ENCODE results near the gene CDKAL1. TPM values are rescaled to one million over a fixed set of nuclear protein-coding genes. Genes with fewer than 3 reads are reported as not detected.

CDKAL1 gene
- total RNA-seq, 1 donor from 2014 or later: 10.2 TPM

GRCh38 chr6:20793174-20793573 is 258.9 kb downstream of the CDKAL1 start:
- no peak for ATAC-seq (ENCODE audit: poor library complexity)

GRCh38 chr6:20797597-20797996 is 263.3 kb downstream of the CDKAL1 start:
- DNase-seq (no peak), ATAC-seq (ENCODE audit: poor library complexity) (no peak)
- intact Hi-C loops (cut with DNase I): no loop called here

More at GRCh38 chr6:20793174-20793573, 258.9 kb downstream of the CDKAL1 start:
- intact Hi-C loops (cut with DNase I): no loop called here
- no peak for DNase-seq

GRCh38 chr6:20800229-20800628 is 266.0 kb downstream of the CDKAL1 start:
- DNase-seq (no peak), ATAC-seq (ENCODE audit: poor library complexity) (no peak)
- intact Hi-C loops (cut with DNase I): no loop called here

- intact Hi-C loops (cut with DNase I): no loop called here
- DNase-seq (no peak), ATAC-seq (ENCODE audit: poor library complexity) (no peak)
These were observed 266.4 kb downstream of the CDKAL1 start for GRCh38 chr6:20800653-20801052.

GRCh38 chr6:20801595-20801994 is 267.3 kb downstream of the CDKAL1 start:
- intact Hi-C loops (cut with DNase I): no loop called here
- no peak for ATAC-seq (ENCODE audit: poor library complexity)
- no peak for DNase-seq

GRCh38 chr6:20802596-20802995 is 268.3 kb downstream of the CDKAL1 start:
- no peak for ATAC-seq (ENCODE audit: poor library complexity)
- no peak for DNase-seq
- intact Hi-C loops (cut with DNase I): no loop called here

- DNase-seq: no peak
- ATAC-seq (ENCODE audit: poor library complexity): peak; percentile 53
- intact Hi-C loops (cut with DNase I): no loop called here
These were observed 270.8 kb downstream of the CDKAL1 start for GRCh38 chr6:20805021-20805420.

GRCh38 chr6:20806669-20807068 is 272.4 kb downstream of the CDKAL1 start:
- intact Hi-C loops (cut with DNase I): no loop called here
- DNase-seq (no peak), ATAC-seq (ENCODE audit: poor library complexity) (no peak)

GRCh38 chr6:20808439-20808838 is 274.2 kb downstream of the CDKAL1 start:
- intact Hi-C loops (cut with DNase I): no loop called here
- DNase-seq: no peak
- no peak for ATAC-seq (ENCODE audit: poor library complexity)

GRCh38 chr6:20808924-20809323 is 274.7 kb downstream of the CDKAL1 start:
- no peak for DNase-seq
- intact Hi-C loops (cut with DNase I): no loop called here
- peak; percentile 56 for ATAC-seq (ENCODE audit: poor library complexity)

- no peak for ATAC-seq (ENCODE audit: poor library complexity)
- peak; percentile 55 for DNase-seq
- intact Hi-C loops (cut with DNase I): no loop called here
These were observed 276.5 kb downstream of the CDKAL1 start for GRCh38 chr6:20810727-20811108.

GRCh38 chr6:20811109-20811761 is 277.0 kb downstream of the CDKAL1 start:
- DNase-seq (no peak), ATAC-seq (ENCODE audit: poor library complexity) (peak; percentile 64)
- intact Hi-C loops (cut with DNase I): no loop called here

- no peak for ATAC-seq (ENCODE audit: poor library complexity)
These were observed 278.5 kb downstream of the CDKAL1 start for GRCh38 chr6:20812776-20813175.

GRCh38 chr6:20814494-20814893 is 280.2 kb downstream of the CDKAL1 start:
- intact Hi-C loops (cut with DNase I): no loop called here
- no peak for ATAC-seq (ENCODE audit: poor library complexity)
- no peak for DNase-seq

More at GRCh38 chr6:20812776-20813175, 278.5 kb downstream of the CDKAL1 start:
- intact Hi-C loops (cut with DNase I): no loop called here
- DNase-seq: no peak

GRCh38 chr6:20816126-20816525 is 281.9 kb downstream of the CDKAL1 start:
- no peak for ATAC-seq (ENCODE audit: poor library complexity)

GRCh38 chr6:20817806-20818320 is 283.6 kb downstream of the CDKAL1 start:
- ATAC-seq (ENCODE audit: poor library complexity): no peak
- DNase-seq: no peak
- intact Hi-C loops (cut with DNase I): no loop called here

More at GRCh38 chr6:20816126-20816525, 281.9 kb downstream of the CDKAL1 start:
- DNase-seq: no peak
- intact Hi-C loops (cut with DNase I): no loop called here

- no peak for DNase-seq
- intact Hi-C loops (cut with DNase I): no loop called here
- ATAC-seq (ENCODE audit: poor library complexity): no peak
These were observed 285.6 kb downstream of the CDKAL1 start for GRCh38 chr6:20819774-20820400.

GRCh38 chr6:20826378-20826777 is 292.1 kb downstream of the CDKAL1 start:
- intact Hi-C loops (cut with DNase I): no loop called here
- ATAC-seq (ENCODE audit: poor library complexity) (peak; percentile 70), DNase-seq (no peak)

GRCh38 chr6:20827798-20828197 is 293.5 kb downstream of the CDKAL1 start:
- ATAC-seq (ENCODE audit: poor library complexity) (peak; percentile 77), DNase-seq (no peak)
- intact Hi-C loops (cut with DNase I): no loop called here

GRCh38 chr6:20830576-20830975 is 296.3 kb downstream of the CDKAL1 start:
- intact Hi-C loops (cut with DNase I): no loop called here
- DNase-seq (no peak), ATAC-seq (ENCODE audit: poor library complexity) (no peak)
